Measurements from ENCODE around the gene EDEM1.

The EDEM1 gene

GRCh38 chr3:5149306-5149880 is 38.1 kb upstream of the EDEM1 start:
- no peak for DNase-seq (ENCODE audit: low spot score)

GRCh38 chr3:5151586-5151985 is 35.9 kb upstream of the EDEM1 start:
- Histone ChIP-seq H3K4me3 (ENCODE audit: severe bottlenecking) (no peak overlapping the region), H3K4me1 (ENCODE audit: insufficient read depth, poor library complexity, severe bottlenecking) (no peaks in the 10 kb centered on the region), H3K9me3 (ENCODE audit: severe bottlenecking) (no peaks in the 10 kb centered on the region), H3K36me3 (ENCODE audit: low read depth) (no peaks in the 10 kb centered on the region), H3K27ac (ENCODE audit: poor library complexity, severe bottlenecking) (no peak overlapping the region), H3K27me3 (ENCODE audit: insufficient read depth, poor library complexity, severe bottlenecking) (no peaks in the 10 kb centered on the region)
- TF ChIP-seq CTCF (IDR thresholded peaks at IDR 0.05; ENCODE audit: poor library complexity, severe bottlenecking), result no peak
- ATAC-seq (ENCODE audit: low read depth) (no peak), DNase-seq (ENCODE audit: low spot score) (no peak)

More at GRCh38 chr3:5149306-5149880, 38.1 kb upstream of the EDEM1 start:
- H3K4me1 ChIP-seq (ENCODE audit: insufficient read depth, poor library complexity, severe bottlenecking), result no peaks in the 10 kb centered on the region
- H3K36me3 ChIP-seq (ENCODE audit: low read depth), result no peaks in the 10 kb centered on the region
- ATAC-seq (ENCODE audit: low read depth), result no peak
- no peak overlapping the region for H3K27ac ChIP-seq (ENCODE audit: poor library complexity, severe bottlenecking)
- no peak for TF ChIP-seq CTCF (IDR thresholded peaks at IDR 0.05; ENCODE audit: poor library complexity, severe bottlenecking)
- no peaks in the 10 kb centered on the region for H3K27me3 ChIP-seq (ENCODE audit: insufficient read depth, poor library complexity, severe bottlenecking)
- no peaks in the 10 kb centered on the region for H3K9me3 ChIP-seq (ENCODE audit: severe bottlenecking)
- no peak overlapping the region for H3K4me3 ChIP-seq (ENCODE audit: severe bottlenecking)

GRCh38 chr3:5153074-5153473 is 34.4 kb upstream of the EDEM1 start:
- H3K27ac ChIP-seq (ENCODE audit: poor library complexity, severe bottlenecking), result no peak overlapping the region
- H3K27me3 ChIP-seq (ENCODE audit: insufficient read depth, poor library complexity, severe bottlenecking), result no peaks in the 10 kb centered on the region
- ATAC-seq (ENCODE audit: low read depth), result no peak
- DNase-seq (ENCODE audit: low spot score), result no peak
- no peaks in the 10 kb centered on the region for H3K4me1 ChIP-seq (ENCODE audit: insufficient read depth, poor library complexity, severe bottlenecking)
- H3K36me3 ChIP-seq (ENCODE audit: low read depth), result no peaks in the 10 kb centered on the region
- no peaks in the 10 kb centered on the region for H3K9me3 ChIP-seq (ENCODE audit: severe bottlenecking)
- no peak overlapping the region for H3K4me3 ChIP-seq (ENCODE audit: severe bottlenecking)
- no peak for TF ChIP-seq CTCF (IDR thresholded peaks at IDR 0.05; ENCODE audit: poor library complexity, severe bottlenecking)

- TF ChIP-seq CTCF (IDR thresholded peaks at IDR 0.05; ENCODE audit: poor library complexity, severe bottlenecking), result no peak
Measured at GRCh38 chr3:5155241-5155640, 32.3 kb upstream of the EDEM1 start.

GRCh38 chr3:5160321-5160720 is 27.2 kb upstream of the EDEM1 start:
- TF ChIP-seq CTCF (IDR thresholded peaks at IDR 0.05; ENCODE audit: poor library complexity, severe bottlenecking), result no peak
- ATAC-seq (ENCODE audit: low read depth) (no peak), DNase-seq (ENCODE audit: low spot score) (no peak)
- Histone ChIP-seq H3K4me3 (ENCODE audit: severe bottlenecking) (no peak overlapping the region), H3K27me3 (ENCODE audit: insufficient read depth, poor library complexity, severe bottlenecking) (no peaks in the 10 kb centered on the region), H3K36me3 (ENCODE audit: low read depth) (peaks cover under 1% of the 10 kb centered on the region; the same call in 1 of the 2 replicates), H3K4me1 (ENCODE audit: insufficient read depth, poor library complexity, severe bottlenecking) (peaks cover 10% of the 10 kb centered on the region), H3K27ac (ENCODE audit: poor library complexity, severe bottlenecking) (no peak overlapping the region), H3K9me3 (ENCODE audit: severe bottlenecking) (no peaks in the 10 kb centered on the region)

More at GRCh38 chr3:5155241-5155640, 32.3 kb upstream of the EDEM1 start:
- DNase-seq (ENCODE audit: low spot score), result no peak
- no peak for ATAC-seq (ENCODE audit: low read depth)
- H3K4me1 ChIP-seq (ENCODE audit: insufficient read depth, poor library complexity, severe bottlenecking), result no peaks in the 10 kb centered on the region
- H3K4me3 ChIP-seq (ENCODE audit: severe bottlenecking), result no peak overlapping the region
- H3K27ac ChIP-seq (ENCODE audit: poor library complexity, severe bottlenecking), result no peak overlapping the region
- no peaks in the 10 kb centered on the region for H3K9me3 ChIP-seq (ENCODE audit: severe bottlenecking)
- H3K36me3 ChIP-seq (ENCODE audit: low read depth), result no peaks in the 10 kb centered on the region
- H3K27me3 ChIP-seq (ENCODE audit: insufficient read depth, poor library complexity, severe bottlenecking), result no peaks in the 10 kb centered on the region
